HG03196 (cell line): Measurements from ENCODE around the gene ZDHHC5.
"Not testable (repeated sequence)": the region's sequence is repeated elsewhere in the genome, so short reads cannot be mapped to it uniquely, and the experiment has no call there.

ENCODE experiments used
- ATAC-seq: cut with Tn5 transposase; IDR thresholded peaks from one replicate; pipeline ENCODE4 v1.9.1; 2021; ENCODE audit not compliant: unreplicated experiment

The ZDHHC5 gene

GRCh38 chr11:57644748-57645688 is 22.9 kb upstream of the ZDHHC5 start:
- ATAC-seq = no peak

- ATAC-seq = no peak
Measured at GRCh38 chr11:57645689-57646085, 22.2 kb upstream of the ZDHHC5 start.

- ATAC-seq = no peak
Measured at GRCh38 chr11:57646194-57646798, 21.6 kb upstream of the ZDHHC5 start.

- no peak for ATAC-seq
Measured at GRCh38 chr11:57646799-57647303, 21.1 kb upstream of the ZDHHC5 start.

- ATAC-seq = no peak
Measured at GRCh38 chr11:57647372-57647771, 20.5 kb upstream of the ZDHHC5 start.

GRCh38 chr11:57647960-57648800 is 19.7 kb upstream of the ZDHHC5 start:
- no peak for ATAC-seq

GRCh38 chr11:57648801-57649735 is 18.8 kb upstream of the ZDHHC5 start:
- no peak for ATAC-seq

GRCh38 chr11:57649826-57650738 is 17.8 kb upstream of the ZDHHC5 start, which contains the start of gene YPEL4:
Gene YPEL4 (minus strand): TSS chr11:57649912. CDS start chr11:57647107, 2,805 bp downstream.
- ATAC-seq = no peak

DNA sequence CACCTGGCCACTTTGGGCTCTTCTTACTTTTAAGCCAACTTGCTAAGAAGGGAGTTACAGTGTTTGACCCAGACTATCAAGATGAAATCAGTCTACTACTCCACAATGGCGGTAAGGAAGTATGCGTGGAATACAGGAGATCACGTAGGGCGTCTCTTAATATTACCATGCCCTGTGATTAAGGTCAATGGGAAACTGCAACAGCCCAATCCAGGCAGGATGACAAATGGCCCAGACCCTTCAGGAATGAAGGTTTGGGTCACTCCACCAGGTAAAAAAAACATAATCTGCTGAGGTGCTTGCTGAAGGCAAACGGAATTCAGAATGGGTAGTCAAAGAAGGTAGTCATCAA is 17.2 kb upstream of the ZDHHC5 start:
- ATAC-seq = no peak

DNA sequence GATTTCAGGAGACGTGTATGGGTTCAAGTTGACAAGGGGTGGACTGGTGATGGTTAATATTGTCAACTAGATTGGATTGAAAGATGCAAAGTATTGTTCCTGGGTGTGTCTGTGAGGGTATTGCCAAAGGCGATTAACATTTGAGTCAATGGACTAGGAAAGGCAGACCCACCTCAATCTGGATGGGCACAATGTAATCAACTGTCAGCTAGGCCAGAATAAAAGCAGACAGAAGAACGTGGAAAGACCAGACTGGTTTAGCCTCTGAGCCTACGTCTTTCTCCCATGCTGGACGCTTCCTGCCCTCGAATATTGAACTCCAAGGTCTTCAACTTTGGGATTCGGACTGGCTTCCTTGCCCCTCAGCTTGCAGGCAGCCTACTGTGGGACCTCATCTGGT is 16.5 kb upstream of the ZDHHC5 start:
- no peak for ATAC-seq

DNA sequence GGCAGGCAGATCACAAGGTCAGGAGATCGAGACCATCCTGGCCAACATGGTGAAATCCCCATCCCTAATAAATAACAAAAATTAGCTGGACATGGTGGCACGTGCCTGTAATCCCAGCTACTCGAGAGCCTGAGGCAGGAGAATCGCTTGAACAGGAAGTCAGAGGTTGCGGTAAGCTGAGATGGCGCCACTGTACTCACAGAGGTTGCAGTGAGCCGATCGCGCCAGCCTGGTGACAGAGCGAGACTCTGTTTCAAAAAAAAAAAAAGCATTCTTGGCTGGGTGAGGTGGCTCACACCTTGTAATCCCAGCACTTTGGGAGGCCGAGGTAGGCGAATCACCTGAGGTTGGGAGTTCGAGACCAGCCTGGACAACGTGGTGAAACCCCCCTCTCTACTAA is 15.7 kb upstream of the ZDHHC5 start:
- ATAC-seq = not testable (repeated sequence)

DNA sequence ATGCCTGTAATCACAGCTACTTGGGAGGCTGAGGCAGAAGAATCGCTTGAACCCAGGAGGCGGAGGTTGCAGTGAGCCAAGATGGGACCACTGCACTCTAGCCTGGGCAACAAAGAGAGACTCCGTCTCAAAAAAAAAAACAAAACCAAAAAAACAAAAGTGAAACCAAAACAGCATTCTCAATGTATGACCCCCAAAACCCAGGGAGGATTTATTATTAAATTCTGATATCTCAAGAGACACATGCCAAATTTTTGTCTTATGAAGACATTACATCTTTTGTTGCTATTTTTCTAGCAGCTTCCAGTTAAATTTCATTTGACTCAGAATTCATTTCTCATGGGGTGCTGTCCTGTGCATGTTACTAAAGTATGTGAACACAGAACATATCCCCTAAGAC is 15.3 kb upstream of the ZDHHC5 start:
- ATAC-seq = no peak

- no peak for ATAC-seq
Measured at GRCh38 chr11:57653163-57653562, 14.8 kb upstream of the ZDHHC5 start.

- ATAC-seq = no peak
Measured at GRCh38 chr11:57656885-57657193, 11.1 kb upstream of the ZDHHC5 start.

GRCh38 chr11:57657194-57658022 is 10.5 kb upstream of the ZDHHC5 start, which contains the start of gene CLP1:
Gene CLP1 (plus strand): TSS chr11:57657762. CDS start chr11:57659477, 1,715 bp downstream.
- peak; percentile 98 for ATAC-seq

DNA sequence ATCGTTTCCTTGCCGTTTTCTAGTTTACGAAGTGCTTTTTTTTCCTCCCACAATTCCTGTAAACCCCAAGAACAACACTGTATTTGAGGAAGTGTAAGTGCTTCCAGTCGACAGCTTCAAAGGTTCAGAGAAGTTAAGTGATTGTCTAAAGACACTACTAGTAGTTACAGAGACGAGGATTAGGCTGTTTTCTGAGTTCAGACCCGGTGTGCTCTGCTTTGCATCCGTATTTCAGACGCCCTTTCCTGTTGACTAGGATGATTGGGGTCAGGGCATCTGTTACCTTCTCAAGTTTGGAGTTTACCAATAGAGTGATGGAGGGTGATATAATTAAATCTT is 9.9 kb upstream of the ZDHHC5 start:
- no peak for ATAC-seq

DNA sequence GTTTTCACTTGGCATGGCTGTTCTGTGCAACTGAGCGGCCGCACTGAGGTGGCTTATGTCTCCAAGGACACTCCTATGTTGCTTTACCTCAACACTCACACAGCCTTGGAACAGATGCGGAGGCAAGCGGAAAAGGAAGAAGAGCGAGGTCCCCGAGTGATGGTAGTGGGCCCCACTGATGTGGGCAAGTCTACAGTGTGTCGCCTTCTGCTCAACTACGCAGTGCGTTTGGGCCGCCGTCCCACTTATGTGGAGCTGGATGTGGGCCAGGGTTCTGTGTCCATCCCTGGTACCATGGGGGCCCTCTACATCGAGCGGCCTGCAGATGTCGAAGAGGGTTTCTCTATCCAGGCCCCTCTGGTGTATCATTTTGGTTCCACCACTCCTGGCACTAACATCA is 8.2 kb upstream of the ZDHHC5 start:
- no peak for ATAC-seq

- ATAC-seq = no peak
Measured at GRCh38 chr11:57662893-57663292, 5.0 kb upstream of the ZDHHC5 start.
